Muscle layer of colon (tissue), 2 donors: ENCODE data around the gene ERFE.
"Not testable (repeated sequence)": the region's sequence is repeated elsewhere in the genome, so short reads cannot be mapped to it uniquely, and the experiment has no call there.

Source experiments
- H3K27ac ChIP-seq: one replicate; pipeline ENCODE4 v1.7.0; 2013; ENCODE audit warnings: low read depth, mild to moderate bottlenecking, low read length, moderate library complexity
- H3K27me3 ChIP-seq, 2 donors: one replicate each; pipeline ENCODE4 v1.7.0; 2013; ENCODE audit warnings: low read length in 2 of 2, mild to moderate bottlenecking in 2 of 2; ENCODE audit not compliant: insufficient read depth in 2 of 2, control insufficient read depth in 1 of 2
- H3K36me3 ChIP-seq: one replicate; pipeline ENCODE4 v1.7.0; 2013; ENCODE audit warnings: mild to moderate bottlenecking, low read length; ENCODE audit not compliant: insufficient read depth
- H3K4me1 ChIP-seq: one replicate; pipeline ENCODE4 v1.7.0; 2013; ENCODE audit warnings: mild to moderate bottlenecking, low read length; ENCODE audit not compliant: insufficient read depth
- H3K4me3 ChIP-seq, 2 donors: one replicate each; pipeline ENCODE4 v1.7.0; 2013; ENCODE audit warnings: low read length in 2 of 2, low read depth in 1 of 2, mild to moderate bottlenecking in 1 of 2, moderate library complexity in 1 of 2
- H3K9ac ChIP-seq: one replicate; pipeline ENCODE4 v1.7.0; 2013; ENCODE audit warnings: low read length
- H3K9me3 ChIP-seq: one replicate; pipeline ENCODE4 v1.7.0; 2013; ENCODE audit warnings: mild to moderate bottlenecking, low read length
- donor health status: abdominal sarcoma.
- donor health status: Adenocarcinoma of cecum.

ERFE gene

DNA sequence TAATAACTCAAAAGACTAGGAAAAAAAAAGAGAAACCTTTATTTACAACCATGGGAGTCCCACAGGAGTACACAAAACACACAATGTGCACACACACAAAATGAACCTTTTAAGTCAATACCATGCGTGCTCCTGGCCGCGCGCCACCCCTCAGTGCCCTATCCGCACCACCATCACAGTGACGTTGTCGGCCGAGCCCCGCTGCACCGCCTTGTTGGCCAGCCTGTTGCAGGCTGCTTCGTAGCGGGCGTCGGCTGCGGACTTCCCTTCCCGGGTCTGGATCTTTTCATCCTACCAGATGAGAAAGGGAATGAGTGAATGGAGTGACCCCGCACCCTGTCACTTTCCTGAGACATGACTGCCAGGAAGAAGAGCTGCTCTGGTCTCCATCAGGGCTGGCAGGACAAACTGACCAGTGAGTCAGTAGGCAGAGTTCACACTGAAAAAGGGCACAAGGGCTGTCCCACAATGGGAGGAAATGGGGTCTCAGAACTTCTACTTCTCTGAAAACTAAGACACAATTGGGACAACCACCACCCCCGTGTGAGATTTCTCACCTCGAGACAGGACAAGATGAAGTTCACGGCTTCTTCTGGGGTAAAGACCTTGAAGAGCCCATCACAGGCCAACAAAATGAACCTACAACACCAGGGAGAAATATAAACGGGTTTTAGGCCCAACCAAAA, 11.8 kb downstream of the ERFE start:
- peaks cover 26% of the 10 kb centered on the region for H3K4me1 ChIP-seq
- peaks cover 65% of the 10 kb centered on the region for H3K36me3 ChIP-seq
- H3K9ac ChIP-seq: no peak overlapping the region
- no peak overlapping the region for H3K27ac ChIP-seq
- no peaks in the 10 kb centered on the region for H3K27me3 ChIP-seq
- H3K9me3 ChIP-seq: no peaks in the 10 kb centered on the region
- no peak overlapping the region for H3K4me3 ChIP-seq

DNA sequence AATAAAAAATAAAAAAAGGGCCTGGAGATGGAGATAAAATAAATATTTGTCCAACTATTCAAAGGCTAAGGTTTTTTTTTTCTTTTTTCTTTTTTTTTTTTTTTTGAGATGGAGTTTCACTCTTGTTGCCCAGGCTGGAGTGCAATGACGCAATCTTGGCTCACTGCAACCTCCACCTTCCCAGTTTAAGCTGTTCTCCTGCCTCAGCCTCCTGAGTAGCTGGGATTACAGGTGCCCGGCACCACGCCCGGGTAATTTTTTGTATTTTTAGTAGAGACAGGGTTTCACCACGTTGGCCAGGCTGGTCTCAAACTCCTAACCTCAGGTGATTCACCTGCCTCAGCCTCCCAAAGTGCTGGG, 12.3 kb downstream of the ERFE start:
- Histone ChIP-seq H3K4me1 (peaks cover 26% of the 10 kb centered on the region), H3K36me3 (peaks cover 67% of the 10 kb centered on the region)
- H3K27me3 ChIP-seq, H3K4me3 ChIP-seq, H3K9ac ChIP-seq, H3K9me3 ChIP-seq, H3K27ac ChIP-seq: not testable (repeated sequence)

DNA sequence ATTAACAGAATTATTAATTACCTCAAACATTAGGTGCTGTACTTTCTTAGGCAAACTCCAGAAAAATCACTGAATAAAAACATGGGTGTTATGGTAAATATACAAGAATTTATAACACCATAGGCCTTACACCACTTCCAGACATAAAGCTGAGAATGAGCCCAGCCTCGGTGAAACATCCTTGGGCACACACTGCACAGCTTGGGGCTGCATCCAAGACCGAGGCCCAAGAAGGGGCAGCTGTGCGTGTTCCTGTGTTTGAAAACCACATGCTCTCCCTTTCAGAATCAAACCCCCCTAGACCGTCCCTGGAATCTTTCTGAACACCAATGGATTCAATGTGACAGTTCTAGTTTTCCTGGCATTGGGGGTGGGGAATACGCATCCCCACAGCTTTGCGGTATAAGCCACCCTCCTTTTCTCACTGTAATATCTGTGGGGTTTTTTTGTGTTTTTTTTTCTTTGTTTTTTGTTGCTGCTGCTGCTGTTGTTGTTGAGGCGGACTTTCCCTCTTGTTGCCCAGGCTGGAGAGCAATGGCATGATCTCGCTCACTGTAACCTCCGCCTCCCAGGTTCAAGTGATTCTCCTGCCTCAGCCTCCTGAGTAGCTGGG, 12.9 kb downstream of the ERFE start:
- Histone ChIP-seq H3K27ac (no peak overlapping the region), H3K36me3 (peaks cover 67% of the 10 kb centered on the region)

DNA sequence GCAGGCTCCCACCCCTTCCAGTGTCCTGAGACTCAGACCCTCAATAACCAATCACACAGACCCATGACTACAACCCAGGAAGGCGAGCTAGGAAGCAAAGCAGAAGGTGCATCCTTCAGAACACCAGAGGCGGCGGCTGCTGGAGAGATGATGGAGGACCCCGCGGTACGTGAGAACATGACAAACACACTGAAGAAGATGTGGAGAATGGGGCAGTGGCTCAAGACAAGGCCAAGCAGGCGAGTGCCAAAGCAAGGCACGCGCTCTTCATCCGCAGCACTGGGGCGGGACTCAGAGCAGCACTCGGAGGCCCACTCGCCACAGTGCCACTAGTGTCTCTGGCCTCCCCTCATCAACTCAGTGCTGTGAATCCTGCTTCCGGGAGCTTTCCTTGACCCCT, 13.7 kb downstream of the ERFE start:
- H3K9ac ChIP-seq: no peak overlapping the region
- peaks cover 72% of the 10 kb centered on the region for H3K36me3 ChIP-seq
- no peaks in the 10 kb centered on the region for H3K27me3 ChIP-seq
- no peaks in the 10 kb centered on the region for H3K9me3 ChIP-seq
- H3K4me1 ChIP-seq: peaks cover 26% of the 10 kb centered on the region
- H3K27ac ChIP-seq: no peak overlapping the region
- H3K4me3 ChIP-seq: no peak overlapping the region

More for the DNA sequence above, 12.9 kb downstream of the ERFE start:
- Histone ChIP-seq H3K9ac (no peak overlapping the region), H3K27me3 (no peaks in the 10 kb centered on the region), H3K4me3 (no peak overlapping the region), H3K9me3 (no peaks in the 10 kb centered on the region), H3K4me1 (peaks cover 26% of the 10 kb centered on the region)

DNA sequence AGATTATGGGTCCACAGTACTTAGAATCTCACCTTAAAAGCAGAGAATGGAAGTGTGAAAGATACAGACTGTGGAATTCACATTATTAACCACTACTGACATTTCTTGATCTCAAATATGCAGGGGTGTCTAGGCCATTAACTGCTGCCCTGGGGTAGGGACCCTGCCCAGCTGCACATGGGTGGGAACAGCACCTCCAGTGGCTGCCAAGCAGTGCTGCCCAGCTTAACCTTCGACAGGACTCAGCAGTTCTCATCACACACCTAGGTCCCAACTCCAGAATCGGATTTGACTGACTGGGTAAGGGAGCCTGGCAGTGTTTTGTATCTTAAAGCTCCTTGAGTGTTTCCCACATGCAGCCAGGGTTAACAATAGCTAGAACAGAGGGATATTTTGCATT, 14.9 kb downstream of the ERFE start:
- H3K27ac ChIP-seq: no peak overlapping the region
- H3K4me1 ChIP-seq: peaks cover 21% of the 10 kb centered on the region
- no peaks in the 10 kb centered on the region for H3K27me3 ChIP-seq
- H3K9me3 ChIP-seq: no peaks in the 10 kb centered on the region
- H3K9ac ChIP-seq: no peak overlapping the region
- H3K4me3 ChIP-seq: no peak overlapping the region
- peaks cover 78% of the 10 kb centered on the region for H3K36me3 ChIP-seq

DNA sequence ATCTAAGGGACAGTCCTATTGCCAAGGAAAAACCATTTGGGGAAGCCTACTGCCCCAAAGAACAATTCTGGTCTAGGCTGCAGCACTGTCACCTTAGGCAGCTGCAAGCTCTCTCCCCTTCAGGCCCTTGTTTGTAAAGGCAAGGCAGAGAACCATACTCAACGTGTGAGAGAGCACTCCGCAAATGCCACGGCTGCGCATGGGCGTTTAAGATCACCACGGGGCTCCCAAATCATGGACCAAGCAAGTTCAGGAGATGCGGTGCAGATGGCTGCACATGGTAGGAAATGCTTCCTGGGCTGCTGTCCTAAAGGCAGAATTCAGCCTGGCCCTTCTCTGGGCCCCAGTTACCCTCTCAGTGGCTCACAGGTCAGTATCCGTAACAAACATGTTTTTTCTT, 15.5 kb downstream of the ERFE start:
- Histone ChIP-seq H3K27me3 (no peaks in the 10 kb centered on the region), H3K36me3 (peaks cover 84% of the 10 kb centered on the region), H3K4me1 (peaks cover 15% of the 10 kb centered on the region), H3K27ac (no peak overlapping the region), H3K9ac (no peak overlapping the region), H3K9me3 (no peaks in the 10 kb centered on the region), H3K4me3 (no peak overlapping the region)

DNA sequence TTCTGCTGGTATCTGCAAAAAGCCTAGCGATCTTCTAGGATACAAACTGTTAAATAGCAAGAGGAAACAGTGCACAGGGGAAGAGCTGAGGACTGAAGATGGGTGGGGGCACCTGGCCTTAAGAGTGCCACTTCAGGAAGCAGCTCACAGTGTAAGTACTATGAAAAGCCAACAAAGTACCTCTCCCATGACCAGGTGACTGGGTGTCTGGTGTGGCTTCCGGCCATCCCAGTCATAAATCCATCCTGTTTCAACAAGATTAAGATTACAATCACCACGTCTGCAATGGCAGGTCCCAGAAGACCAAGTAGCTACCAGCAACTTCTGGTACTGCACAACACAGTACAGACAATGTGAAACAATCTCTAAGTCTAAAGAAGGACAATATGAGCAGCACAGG, 15.9 kb downstream of the ERFE start:
- H3K27ac ChIP-seq: no peak overlapping the region
- peaks cover 85% of the 10 kb centered on the region for H3K36me3 ChIP-seq

DNA sequence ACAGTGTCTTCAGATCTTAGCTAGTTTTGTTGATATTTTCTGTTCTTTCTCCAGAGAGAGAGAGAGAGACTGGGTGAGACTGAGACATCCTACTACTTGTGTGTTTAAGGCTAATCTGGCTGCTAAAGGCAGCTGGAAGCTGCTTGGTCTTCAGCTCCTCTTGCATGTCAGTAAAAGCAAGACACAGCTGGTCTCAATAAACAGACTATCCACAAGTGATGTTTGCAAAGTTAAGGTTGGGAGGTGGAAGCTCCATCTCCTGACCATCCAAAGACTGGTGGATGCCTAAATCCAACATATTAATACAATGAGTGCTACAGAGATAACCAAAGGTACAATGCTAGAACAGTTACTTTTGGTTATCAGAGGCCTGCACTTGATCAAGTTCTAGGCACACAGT, 17.8 kb downstream of the ERFE start:
- H3K9ac ChIP-seq: no peak overlapping the region
- no peaks in the 10 kb centered on the region for H3K9me3 ChIP-seq
- no peak overlapping the region for H3K27ac ChIP-seq
- H3K36me3 ChIP-seq: peaks cover 89% of the 10 kb centered on the region
- H3K27me3 ChIP-seq: no peaks in the 10 kb centered on the region
- H3K4me1 ChIP-seq: no peaks in the 10 kb centered on the region
- no peak overlapping the region for H3K4me3 ChIP-seq

More for the DNA sequence above, 15.9 kb downstream of the ERFE start:
- Histone ChIP-seq H3K9me3 (no peaks in the 10 kb centered on the region), H3K4me3 (no peak overlapping the region), H3K4me1 (peaks cover 11% of the 10 kb centered on the region), H3K27me3 (no peaks in the 10 kb centered on the region), H3K9ac (no peak overlapping the region)

DNA sequence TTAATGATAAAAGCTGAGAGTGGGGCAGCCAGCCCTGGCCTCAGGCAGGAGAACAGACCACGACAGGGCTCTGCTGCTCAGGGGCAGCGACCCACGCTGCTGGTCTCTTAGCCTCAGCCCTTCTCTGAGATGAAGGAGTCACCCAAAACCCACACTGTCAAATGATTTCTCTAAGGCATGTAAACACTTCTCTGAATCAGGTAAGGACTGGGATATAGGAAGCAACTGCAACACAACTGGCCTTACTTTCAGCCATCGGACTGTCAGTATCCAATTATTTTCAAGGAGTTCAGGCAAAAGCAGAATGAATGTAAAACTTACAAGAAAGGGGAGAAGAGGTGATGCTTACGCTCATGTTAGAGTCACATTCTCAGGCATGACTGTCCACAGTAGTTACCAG, 21.8 kb downstream of the ERFE start:
- Histone ChIP-seq H3K4me3 (no peak overlapping the region), H3K36me3 (peaks cover 85% of the 10 kb centered on the region), H3K9ac (no peak overlapping the region), H3K9me3 (no peaks in the 10 kb centered on the region), H3K4me1 (peaks cover 5% of the 10 kb centered on the region), H3K27ac (no peak overlapping the region), H3K27me3 (no peaks in the 10 kb centered on the region)

DNA sequence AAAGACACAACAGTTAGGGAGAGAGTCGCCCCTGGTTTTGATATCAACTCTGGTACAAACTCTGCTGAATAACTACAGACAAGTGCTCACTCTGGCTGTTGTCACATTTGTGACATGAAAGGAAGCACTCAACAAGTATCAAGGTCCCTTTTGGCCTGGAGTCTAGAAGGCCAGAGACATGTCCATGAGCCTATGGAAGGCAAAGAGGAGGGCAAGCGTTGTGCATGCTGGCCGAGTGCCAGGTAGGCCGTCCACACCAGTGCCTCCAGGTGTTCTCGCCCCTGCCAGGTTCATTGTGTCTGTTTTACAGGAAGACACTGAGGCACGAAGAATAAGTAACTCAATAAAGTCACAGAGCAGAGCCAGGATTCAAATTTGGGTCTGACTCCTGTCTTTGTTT, 23.6 kb downstream of the ERFE start:
- H3K4me1 ChIP-seq: peaks cover 5% of the 10 kb centered on the region
- no peaks in the 10 kb centered on the region for H3K9me3 ChIP-seq
- H3K27ac ChIP-seq: no peak overlapping the region
- no peak overlapping the region for H3K4me3 ChIP-seq
- no peaks in the 10 kb centered on the region for H3K27me3 ChIP-seq
- peaks cover 89% of the 10 kb centered on the region for H3K36me3 ChIP-seq
- no peak overlapping the region for H3K9ac ChIP-seq

DNA sequence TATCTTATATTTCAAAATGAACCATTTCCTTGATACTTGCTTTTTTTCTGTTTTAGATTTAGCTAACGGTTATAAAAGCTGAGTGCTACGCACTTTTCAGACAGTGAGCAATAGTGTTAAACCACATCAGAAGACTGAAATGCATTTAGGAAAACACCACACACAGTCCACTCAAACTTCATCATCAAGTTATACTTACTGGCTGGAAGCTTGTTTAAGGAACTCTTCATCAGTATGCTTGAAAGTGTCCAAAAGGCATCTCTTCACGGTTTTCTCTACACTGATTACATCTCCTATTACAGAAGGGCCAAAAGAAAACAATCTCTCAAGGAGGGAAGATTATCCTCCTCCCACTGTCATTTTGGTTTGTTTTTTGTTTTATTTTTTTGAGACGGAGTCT, 25.1 kb downstream of the ERFE start:
- Histone ChIP-seq H3K4me3 (no peak overlapping the region), H3K9me3 (no peaks in the 10 kb centered on the region), H3K36me3 (peaks cover 91% of the 10 kb centered on the region), H3K4me1 (peaks cover 5% of the 10 kb centered on the region), H3K9ac (no peak overlapping the region), H3K27me3 (no peaks in the 10 kb centered on the region), H3K27ac (no peak overlapping the region)
